Astrocyte (in vitro differentiated cells and primary cell): ENCODE results near the gene SLC6A12.

Experiments
- CTCF ChIP-seq: IDR thresholded peaks from 2 replicates; pipeline ENCODE4 v1.5.1; 2011; ENCODE audit warnings: low read depth, mild to moderate bottlenecking, inconsistent platforms, low read length, moderate library complexity; ENCODE audit not compliant: insufficient read depth
- EZH2 ChIP-seq: IDR thresholded peaks from 2 replicates; pipeline ENCODE4 v1.6.1; 2012; ENCODE audit warnings: mild to moderate bottlenecking, low read length, inconsistent platforms; ENCODE audit not compliant: insufficient read depth

DNA sequence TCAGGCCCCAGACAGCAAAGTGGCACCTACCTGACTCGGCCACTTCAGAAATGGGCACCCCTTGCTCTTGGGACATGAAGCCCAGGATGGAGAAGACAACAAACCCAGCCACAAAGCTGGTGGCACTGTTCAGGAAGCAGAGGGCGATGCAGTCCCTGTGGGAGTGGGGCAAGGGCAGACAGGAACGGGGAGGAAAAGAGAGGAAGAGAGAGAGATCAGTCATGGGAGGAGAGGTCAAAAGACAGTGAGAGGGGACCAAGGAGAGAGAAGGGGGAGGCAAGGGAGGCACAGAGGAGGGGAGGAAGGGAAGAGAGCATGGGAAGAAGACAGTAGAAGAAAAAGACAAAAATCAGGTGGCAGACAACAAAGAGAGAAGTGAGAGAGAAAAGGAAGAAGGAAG lies 16.6 kb downstream of the SLC6A12 start:
- TF ChIP-seq CTCF (no peak), EZH2 (no peak)
